ENCODE measurements around the gene PDCD1.
"Not testable (repeated sequence)": the region's sequence is repeated elsewhere in the genome, so short reads cannot be mapped to it uniquely, and the experiment has no call there.

The PDCD1 gene

DNA sequence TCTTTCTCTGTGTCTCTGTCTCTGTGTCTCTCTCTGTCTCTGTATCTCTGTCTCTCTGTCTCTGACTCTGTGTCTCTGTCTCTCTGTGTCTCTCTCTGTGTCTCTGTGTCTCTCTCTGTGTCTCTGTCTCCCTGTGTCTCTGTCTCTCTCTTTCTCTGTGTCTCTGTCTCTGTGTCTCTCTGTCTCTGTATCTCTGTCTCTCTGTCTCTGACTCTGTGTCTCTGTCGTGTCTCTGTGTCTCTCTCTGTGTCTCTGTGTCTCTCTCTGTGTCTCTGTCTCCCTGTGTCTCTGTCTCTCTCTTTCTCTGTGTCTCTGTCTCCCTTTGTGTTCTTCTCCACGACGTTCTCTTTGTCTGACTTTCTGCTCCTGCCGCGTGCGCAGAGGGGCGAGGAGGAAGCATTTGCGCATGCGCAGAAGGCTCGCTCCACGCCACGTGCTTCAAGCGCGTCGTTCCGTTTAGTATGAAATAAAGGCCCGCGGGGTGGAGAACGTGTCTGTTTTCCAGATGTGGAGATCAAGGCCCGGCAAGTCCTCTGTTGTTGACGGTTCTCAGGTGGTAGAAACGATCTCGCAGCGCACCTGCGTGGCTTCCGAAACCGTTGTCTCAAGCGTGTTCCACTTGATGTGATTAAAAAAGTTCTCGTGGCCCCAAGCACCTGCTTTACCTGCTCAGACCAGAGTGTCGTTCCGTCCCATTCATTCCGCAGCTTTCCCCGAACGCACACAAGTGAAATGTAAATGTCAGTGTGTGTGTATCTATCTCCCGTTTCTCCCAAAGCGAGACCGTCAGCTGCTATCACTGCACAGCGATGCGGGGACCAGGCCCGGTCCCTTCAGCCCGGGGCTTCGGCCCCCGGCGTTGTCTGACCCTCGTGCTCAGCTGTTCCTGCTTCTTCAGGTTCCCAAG, 34.9 kb downstream of the PDCD1 start:
- DNase-seq, result not testable (repeated sequence)

DNA sequence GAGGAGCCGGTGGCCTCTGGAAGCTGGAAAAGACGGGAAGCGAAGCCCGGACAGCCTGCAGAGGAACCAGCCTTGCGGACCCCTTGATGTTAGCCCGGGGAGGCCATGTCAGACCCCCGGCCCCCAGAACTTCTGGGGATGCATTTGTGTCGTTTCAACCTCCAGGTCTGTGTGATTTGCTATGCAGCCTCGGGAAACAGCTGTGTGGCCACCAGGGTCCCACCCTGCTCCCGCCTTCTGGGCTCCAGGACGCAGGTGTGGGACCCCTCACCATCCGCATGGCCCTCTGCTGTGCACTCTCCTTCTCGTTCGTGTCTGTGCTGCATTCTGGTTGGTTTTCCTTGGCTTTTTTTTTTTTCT, 36.5 kb downstream of the PDCD1 start:
- no peak for DNase-seq

DNA sequence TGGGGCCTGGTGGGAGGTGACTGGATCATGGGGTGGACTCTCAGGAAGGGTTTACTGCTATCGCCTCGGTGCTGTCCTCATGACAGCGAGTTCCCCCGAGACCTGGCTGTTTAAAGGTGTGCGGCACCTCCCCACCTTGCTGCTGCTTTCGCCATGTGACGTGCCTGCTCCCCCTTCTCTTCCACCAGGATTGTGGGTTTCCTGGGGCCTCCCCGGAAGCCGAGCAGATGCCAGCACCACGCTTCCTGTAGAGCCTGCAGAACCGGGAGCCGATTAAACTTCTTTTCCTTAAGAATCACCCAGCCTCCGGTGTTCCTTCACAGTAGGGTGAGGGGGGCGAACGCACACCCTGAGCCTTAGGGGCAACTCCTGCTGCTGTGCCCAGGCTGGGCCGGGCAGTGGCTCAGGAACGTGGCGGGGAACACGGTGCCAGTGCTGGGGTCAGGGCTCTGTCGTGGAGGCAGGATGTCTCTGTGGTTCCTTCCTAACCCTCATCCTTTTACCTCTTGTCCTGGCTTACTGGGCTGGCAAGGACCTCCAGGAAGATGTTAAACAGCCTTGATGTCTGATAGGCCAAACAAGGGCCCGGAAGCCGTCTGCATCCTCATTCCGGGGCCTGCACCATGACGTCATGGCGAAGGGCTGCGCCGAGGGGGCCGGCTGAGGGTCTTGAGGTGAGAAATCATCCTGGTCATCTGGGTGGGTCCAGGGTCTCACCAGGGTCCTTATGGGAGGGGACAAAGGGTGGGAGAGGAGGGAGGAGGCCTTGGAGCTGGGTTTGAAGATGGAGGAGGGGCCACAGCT, 37.0 kb downstream of the PDCD1 start:
- DNase-seq, result no peak

DNA sequence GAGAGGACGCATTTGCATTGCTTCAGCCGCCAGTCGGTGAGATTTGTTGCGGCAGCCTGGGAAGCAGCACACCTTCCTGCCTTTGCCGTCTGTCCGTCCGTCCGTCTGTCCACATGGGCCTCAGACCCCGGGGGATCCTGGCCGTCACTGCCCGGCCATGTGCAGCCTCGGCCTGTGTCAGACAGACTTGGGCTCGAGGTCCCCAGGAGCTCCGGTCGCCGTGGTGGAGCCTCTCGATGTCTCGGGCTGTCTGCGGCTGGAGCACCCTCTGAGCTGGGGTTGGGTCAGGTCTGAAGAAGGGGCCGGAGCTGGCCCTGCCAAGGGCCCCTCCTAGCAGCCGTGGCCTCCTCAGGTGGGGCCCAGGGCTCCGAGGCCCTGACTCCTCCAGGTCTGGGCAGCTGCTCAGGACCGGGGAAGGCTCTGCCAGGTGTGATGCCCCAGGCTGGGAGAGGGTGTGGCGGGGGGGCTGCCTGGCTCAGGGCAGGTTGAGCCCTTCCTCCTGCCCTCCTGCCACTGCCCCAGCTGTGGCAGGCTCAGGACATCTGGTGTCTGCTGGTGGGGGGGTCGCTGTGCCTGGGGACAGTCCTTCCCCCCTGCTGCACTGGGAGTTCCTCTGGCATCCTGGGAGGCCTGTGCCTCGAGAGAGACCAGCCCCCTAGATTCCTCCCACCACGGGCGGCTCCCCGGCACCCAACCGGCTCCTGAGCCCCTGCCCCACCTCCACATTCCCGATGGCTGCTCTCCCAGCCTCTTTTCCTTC, 37.9 kb downstream of the PDCD1 start:
- no peak for DNase-seq

DNA sequence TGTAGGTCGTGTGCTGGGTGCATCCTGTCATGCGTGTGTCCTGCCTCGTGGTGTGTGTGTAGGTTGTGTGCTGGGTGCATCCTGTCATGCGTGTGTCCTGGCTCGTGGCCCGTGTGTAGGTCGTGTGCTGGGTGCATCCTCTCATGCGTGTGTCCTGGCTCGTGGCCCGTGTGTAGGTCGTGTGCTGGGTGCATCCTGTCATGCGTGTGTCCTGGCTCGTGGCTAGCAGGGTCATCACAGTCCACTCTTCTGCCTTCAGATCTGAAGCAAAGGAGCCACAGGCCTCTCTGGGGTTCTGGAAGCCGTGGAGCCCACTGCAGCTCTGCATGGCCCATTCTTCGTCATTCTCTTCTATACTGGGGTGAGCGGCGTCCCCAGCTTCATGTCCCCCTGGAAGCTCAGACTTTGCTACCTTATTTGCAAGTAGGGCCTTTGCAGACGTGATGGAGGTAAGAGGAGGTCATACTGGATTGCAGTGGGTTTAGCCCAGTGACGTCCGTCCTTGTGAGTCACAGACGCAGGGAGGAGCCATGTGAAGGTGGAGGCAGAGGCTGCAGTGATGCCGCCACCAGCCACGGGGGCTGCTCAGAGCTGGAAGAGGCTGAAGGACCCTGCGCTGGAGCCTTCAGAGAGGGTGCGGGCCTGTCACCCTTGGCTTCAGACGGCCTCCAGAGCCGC, 38.6 kb downstream of the PDCD1 start:
- DNase-seq, result not testable (repeated sequence)

DNA sequence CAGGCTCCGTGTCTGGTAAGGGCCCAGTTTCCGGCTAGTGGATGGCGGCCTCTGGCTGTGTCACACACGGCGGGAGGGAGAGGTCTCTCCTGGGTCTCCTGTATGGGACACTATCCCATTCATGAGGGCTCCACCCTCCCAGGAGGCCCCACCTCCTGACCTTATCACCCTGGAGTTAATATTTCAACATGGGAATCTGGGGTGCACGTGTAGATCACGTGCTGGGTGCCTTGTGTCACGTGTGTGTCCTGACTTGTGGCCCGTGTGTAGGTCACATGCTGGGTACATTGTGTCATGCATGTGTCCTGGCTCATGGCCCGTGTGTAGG, 39.8 kb downstream of the PDCD1 start:
- DNase-seq, result no peak

DNA sequence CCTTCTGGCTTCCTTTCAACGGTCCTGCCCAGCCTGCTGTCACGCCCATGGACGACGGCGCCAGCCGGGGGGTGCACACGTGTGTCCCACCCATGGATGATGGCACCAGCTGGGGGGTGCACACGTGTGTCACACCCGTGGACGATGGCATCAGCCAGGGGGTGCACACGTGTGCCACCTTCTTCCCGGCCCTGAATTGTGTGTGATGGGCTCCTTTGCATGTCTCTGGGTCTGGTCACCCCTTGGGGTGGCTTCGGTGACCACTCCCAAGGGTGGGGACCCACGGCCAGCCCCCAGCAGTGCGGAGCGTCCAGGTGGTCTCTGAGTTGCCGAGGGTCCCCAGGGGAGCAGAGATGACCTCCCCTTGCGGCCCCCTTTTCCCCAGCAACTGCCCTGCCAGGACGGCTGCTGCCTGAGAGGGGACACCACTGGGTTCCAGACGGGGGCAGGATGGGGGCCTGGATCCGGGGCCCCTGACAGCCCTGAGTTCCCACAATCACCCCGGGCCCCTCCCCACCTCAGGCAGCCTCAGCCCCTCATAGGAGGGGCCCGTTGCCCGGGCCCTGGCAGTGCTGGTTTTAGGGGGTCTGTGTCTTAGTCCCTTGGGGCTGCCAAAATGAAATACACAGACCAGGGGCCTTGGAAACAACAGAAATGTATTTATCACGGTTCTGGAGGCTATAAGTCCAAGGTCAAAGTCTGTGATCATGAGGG, 40.3 kb downstream of the PDCD1 start:
- DNase-seq, result no peak

DNA sequence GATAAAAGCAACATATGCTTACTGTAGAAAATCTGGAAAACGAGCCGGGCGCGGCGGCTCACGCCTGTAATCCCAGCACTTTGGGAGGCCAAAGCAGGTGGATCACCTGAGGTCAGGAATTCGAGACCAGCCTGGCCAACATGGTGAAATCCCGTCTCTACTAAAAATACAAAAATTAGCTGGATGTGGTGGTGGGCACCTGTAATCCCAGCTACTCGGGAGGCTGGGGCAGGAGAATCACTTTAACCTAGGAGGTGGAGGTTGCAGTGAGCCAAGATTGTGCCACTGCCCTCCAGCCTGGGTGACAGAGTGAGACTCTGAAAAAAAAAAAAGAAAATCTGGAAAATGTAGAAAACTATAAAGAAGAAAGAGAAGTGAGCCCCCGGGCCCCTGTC, 40.9 kb downstream of the PDCD1 start:
- not testable (repeated sequence) for DNase-seq

DNA sequence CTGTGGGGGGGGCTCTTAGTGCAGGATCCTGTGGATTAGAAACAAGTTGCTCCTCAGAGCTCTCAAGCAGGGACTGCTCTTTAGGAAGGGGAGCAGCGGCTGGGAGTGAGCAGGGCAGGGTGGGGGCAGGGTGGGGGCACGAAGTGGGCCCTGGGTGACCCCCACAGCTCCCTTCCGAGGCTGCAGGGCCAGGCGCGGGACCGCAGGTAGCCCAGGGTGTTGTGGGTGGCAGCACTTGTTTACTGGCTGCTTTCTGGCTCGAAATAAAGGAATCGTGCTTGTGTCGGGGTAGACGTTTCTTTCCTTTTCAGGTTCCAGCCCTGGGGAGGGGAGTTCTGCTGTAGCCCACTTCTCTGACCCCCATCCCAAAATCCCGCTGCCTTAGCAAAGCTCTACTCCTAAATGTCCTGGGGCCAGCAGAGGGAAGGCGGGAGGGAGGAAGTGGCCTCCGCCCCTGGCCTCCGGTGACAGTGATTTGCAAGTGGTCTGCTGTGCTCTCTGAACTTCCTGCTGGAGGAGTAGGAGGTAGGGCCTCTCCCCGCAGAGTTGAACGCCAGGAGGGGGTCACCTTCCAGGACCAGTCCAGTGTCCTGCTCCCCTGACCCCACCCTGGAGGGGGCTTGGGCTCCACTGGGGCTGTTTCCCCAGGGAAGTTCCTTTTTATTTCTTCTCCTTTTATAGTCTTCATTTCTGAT, 41.4 kb downstream of the PDCD1 start:
- DNase-seq, result no peak

DNA sequence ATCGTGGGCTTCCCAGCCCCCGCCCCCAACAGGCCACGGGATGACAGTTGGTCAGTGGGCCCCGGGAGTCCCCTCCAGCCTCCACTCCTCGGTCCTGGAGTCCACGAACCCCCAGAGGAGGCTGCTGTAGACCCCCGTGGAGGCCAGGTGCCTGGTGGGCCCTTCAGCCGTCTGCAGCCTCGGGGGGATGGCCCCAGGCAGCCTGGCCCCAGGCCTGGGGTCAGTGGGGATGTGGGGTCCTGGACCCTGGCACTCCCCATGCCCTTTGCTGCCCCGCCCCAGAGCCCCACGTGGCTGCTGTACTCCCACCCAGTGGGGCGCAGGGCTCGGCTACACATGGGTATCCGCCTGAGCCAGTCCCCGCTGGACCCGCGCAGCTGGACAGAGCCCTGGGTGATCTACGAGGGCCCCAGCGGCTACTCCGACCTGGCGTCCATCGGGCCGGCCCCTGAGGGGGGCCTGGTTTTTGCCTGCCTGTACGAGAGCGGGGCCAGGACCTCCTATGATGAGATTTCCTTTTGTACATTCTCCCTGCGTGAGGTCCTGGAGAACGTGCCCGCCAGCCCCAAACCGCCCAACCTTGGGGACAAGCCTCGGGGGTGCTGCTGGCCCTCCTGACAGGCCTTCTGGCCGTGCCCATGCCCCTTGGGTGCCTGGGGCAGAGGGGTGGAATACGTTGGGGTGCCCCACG, 42.1 kb downstream of the PDCD1 start:
- DNase-seq, result no peak

DNA sequence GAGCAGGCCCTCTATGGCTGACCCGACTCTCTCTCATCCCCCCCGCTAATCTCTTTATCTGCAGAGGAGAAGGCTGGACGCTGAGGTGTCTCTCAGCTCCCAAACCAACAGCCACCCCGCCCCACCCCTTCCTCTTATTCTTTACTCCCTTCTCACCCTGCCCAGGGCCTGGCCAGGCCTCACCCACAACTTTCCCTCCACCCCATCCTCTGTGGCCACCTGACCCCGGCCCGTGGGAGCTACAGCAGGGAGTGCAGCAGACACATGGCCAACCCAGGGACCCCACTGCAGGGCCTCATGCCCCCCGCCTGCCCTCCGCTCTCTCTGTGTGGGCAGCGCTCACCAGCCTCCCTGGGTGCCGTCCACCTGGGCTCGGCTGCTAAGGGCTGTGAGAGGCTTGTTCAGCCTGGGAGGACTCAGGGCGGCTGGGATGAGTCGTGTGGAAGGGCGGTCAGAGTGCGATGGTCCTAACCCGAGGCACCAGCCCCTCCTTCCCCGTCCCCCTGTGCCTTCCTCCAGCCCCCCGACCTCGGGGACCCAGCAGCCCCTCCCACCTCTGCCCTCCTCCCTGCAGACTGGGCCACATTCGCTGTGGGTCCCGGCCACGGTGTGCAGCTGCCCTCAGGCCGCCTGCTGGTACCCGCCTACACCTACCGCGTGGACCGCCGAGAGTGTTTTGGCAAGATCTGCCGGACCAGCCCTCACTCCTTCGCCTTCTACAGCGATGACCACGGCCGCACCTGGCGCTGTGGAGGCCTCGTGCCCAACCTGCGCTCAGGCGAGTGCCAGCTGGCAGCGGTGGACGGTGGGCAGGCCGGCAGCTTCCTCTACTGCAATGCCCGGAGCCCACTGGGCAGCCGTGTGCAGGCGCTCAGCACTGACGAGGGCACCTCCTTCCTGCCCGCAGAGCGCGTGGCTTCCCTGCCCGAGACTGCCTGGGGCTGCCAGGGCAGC, 42.9 kb downstream of the PDCD1 start:
- no peak for DNase-seq

DNA sequence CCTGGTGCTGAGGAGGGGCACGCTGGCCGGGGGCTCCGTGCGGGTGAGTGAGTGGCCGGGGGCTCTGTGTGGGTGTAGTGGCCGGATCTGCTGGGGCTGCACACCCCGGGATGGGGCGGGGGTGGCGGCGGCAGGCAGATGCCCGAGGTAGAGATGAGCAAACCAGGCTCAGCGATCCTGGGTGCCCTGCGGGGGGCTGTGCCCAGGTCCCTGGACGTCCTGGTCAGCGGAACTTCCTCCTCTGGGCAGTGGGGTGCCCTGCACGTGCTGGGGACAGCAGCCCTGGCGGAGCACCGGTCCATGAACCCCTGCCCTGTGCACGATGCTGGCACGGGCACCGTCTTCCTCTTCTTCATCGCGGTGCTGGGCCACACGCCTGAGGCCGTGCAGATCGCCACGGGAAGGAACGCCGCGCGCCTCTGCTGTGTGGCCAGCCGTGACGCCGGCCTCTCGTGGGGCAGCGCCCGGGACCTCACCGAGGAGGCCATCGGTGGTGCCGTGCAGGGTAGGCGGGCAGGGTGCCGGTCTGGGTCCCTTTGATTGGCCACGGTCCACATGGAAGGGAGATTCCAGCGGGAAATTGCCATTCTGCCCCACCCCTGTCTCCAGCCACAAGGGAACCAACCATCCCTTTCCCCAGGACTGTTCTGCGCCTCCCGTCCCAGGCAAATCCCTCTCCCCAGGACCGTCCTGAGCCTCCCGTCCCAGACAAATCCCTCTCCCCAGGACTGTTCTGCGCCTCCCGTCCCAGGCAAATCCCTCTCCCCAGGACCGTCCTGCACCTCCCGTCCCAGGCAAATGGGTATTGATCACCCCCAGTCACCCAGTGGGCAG, 43.8 kb downstream of the PDCD1 start:
- DNase-seq, result no peak

DNA sequence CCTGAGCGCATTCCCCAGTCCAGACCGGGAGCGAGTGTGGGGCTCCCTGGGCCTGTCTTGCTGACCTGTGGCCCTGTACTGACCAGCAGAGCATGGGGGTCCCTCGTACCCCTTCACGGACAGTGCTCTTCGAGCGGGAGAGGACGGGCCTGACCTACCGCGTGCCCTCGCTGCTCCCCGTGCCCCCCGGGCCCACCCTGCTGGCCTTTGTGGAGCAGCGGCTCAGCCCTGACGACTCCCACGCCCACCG, 44.4 kb downstream of the PDCD1 start:
- DNase-seq, result no peak

DNA sequence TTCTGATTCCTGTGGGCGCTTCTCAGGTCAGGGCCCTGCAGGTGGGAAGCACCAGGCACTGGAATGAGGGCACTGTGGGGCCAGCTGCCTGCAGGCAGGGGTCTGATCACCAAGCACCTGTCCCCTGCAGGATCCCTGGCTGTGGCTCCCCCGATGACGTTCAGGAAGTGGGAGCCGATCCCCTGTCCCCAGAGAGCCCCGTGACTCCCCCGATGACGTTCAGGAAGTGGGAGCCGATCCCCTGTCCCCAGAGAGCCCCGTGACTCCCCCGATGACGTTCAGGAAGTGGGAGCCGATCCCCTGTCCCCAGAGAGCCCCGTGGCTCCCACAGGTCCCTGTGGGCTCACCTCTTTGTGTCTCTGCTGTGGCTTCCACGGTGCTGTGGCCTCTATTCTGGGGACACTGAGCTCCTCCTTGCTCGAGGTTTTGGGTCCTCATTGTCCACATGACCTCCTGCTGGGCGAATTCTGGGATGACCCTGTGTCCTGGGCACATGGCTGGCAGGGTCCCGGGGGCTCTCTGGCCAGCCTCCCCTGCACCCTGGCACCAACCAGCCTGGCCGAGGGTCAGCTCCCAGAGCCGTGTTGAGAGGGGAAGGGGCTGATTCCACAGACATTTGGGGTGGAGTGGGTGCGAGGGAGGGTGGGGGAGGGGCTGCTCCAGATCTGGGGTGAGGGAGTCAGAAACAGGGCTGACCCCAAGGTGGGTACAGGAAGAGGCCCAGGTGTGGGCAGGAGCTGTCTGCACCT, 44.9 kb downstream of the PDCD1 start:
- DNase-seq, result peak in 1 of 2 donors; percentile 49

DNA sequence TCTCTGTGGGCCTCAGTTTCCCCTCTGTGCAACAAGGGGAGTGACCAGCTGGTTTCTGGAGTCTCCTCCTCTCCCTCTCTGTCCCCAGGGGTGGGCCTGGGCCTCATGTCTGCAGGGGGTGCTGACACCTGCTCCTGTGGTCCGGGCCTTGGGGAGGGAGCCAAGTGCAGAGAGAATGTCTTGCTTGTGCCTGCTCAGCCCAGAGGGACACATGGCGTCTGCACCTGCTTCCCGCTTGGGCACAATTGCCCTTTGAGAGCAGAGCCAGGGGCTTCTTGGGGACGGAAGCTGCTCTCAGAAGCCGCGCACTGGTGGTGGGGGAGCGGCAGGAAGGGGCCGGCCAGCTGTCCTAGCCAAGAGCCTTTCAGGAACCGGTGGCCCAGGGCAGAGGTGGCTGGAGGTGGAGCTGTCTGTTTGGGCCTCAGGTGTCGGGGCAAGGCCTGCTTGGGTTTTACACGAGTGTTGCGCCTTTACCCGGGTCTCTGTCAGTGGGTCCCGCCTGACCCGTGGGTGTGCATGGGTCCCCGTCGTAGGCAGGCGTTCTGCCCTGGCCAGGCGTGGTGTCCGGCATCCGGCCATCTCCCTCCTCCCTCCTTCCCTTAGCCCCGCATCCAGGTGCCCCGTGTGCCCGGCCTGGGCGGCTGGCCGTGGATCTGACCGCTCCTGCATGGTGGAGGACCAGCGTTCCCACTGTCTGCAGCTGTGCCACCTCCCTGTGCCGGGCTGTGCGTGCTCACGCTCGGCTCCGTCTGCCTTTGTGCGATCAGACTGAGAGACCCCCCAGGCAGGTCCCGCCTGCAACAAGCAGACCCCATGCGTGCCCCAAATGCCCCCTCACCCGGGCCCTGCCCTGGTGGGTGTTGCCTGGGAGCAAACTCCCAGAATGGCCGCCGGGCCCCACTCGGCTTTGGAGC, 45.7 kb downstream of the PDCD1 start:
- DNase-seq, result no peak

DNA sequence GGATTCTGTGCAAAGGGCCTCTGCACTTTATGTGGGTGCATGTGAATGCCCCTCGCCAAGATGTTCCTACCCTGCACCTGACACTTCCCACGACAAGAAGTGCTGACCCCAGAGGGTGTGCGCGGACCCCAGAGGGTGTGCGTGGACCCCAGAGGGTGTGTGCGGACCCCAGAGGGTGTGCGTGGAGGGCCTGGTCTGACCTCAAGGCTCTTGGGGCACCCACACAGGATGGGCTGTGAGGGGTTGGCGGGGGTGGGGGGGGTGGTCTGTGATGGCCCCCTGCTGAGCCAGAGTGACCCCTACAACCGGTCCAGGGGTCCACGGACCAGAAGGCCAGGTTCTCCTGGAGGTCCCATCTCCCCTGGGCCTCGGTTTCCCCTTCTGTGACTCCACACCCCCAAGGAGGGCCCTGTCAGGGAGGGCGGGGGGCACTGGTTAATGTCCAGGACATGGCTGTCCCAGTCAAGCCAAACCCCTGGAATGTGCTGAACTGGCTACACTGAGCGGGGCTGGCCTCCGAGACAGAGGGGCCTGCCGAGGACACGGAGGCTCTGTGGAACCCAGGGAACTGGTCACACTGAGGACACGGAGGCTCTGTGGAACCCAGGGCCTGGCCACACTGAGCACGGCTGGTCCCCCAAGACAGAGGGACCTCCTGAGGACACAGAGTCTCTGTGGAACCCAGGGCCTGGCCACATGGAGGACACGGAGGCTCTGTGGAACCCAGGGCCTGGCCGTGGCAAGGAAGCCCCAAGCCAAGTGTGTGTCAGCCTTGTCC, 46.6 kb downstream of the PDCD1 start:
- DNase-seq, result no peak
